Body of pancreas (tissue), 4 donors: Measurements from ENCODE around the gene MAPT. TPM values are rescaled to one million over a fixed set of nuclear protein-coding genes. Genes with fewer than 3 reads are reported as not detected.

Source experiments
- ATAC-seq: fragments of 150-250 bp; one replicate; pipeline ENCODE4 v1.9.1; 2016
- DNase-seq, 4 donors: peaks; one replicate each; pipeline ENCODE4 v3.0.0-alpha.2; 2019
- H3K27ac ChIP-seq, 4 donors: fragments of 200-600 bp; sonication (generic); 1 replicate in 3 of 4; 2 replicates in 1 of 4; pipeline versions ENCODE4 v1.5.1 to v1.6.1; 2016 to 2019; ENCODE audit warnings: mild to moderate bottlenecking in 1 of 4, mixed read lengths in 1 of 4, moderate library complexity in 1 of 4
- H3K27me3 ChIP-seq, 2 donors: fragments of 200-600 bp; sonication (generic); one replicate each; pipeline ENCODE4 v1.6.0; 2016; ENCODE audit warnings: mild to moderate bottlenecking in 1 of 2
- H3K36me3 ChIP-seq, 2 donors: fragments of 200-600 bp; sonication (generic); replicated peaks in 1 of 2; 2 replicates each; pipeline ENCODE4 v1.5.1; 2016; ENCODE audit warnings: low read depth in 2 of 2; ENCODE audit not compliant: insufficient read depth in 1 of 2
- H3K4me1 ChIP-seq: fragments of 200-600 bp; sonication (generic); one replicate; pipeline ENCODE4 v1.6.0; 2016
- H3K4me3 ChIP-seq, 2 donors: fragments of 200-600 bp; sonication (generic); 1 replicate in 1 of 2; 2 replicates in 1 of 2; pipeline ENCODE4 v1.5.1; 2016 to 2019
- H3K9me3 ChIP-seq, 3 donors: fragments of 200-600 bp; sonication (generic); 1 replicate in 2 of 3; 2 replicates in 1 of 3; pipeline ENCODE4 v1.5.1; 2016
- POLR2A ChIP-seq, 3 donors: fragments of 450-650 bp; IDR thresholded peaks; one replicate each; pipeline ENCODE4 v1.6.1; 2016; ENCODE audit warnings: antibody characterized with exemption in 3 of 3, mild to moderate bottlenecking in 2 of 3
- WGBS, 2 donors: methylation state at CpG; one replicate each; pipeline ENCODE4 v1.1.5; 2017; 5-methylcytosine and 5-hydroxymethylcytosine counted together
- intact Hi-C: fragments of 100-400 bp; cut with DNase I; formaldehyde crosslinking; loops from one replicate; pipeline ENCODE4 v1.15.1; 2023
- total RNA-seq, 2 donors: library from RNA; depleted of rRNA; stranded (reverse); fragments of >200 nt; gene quantifications; one replicate each; pipeline ENCODE4 v1.1.0, GENCODE V29; 2016
- TF ChIP-seq, protein P1 (sequence below), 7 experiments: fragments of 450-650 bp in 4 of 7; fragments of 200-600 bp in 3 of 7; sonication (generic) in 3 of 7; IDR thresholded peaks; one replicate each; pipeline ENCODE4 v1.5.1; 2016 to 2019; ENCODE audit warnings: antibody characterized with exemption in 7 of 7

The MAPT gene
- total RNA-seq, 2 donors from 2014 or later, result 1.6 to 2.3 TPM

GRCh38 chr17:45849536-45849990 is 44.8 kb upstream of the MAPT start:
- Histone ChIP-seq H3K27me3 (no peaks in the 10 kb centered on the region), H3K36me3 (no peaks in the 10 kb centered on the region), H3K4me1 (no peaks in the 10 kb centered on the region), H3K4me3 (no peak overlapping the region), H3K27ac (no peak overlapping the region), H3K9me3 (no peaks in the 10 kb centered on the region)
- intact Hi-C loops, result no loop called here
- ATAC-seq (no peak), DNase-seq (no peak)
- WGBS, 2 donors, result 72 to 76% methylated on average over 5 to 7 of the region's 7 CpGs
- TF ChIP-seq POLR2A (IDR thresholded peaks at IDR 0.05), result no peak
- TF ChIP-seq, protein P1, sequence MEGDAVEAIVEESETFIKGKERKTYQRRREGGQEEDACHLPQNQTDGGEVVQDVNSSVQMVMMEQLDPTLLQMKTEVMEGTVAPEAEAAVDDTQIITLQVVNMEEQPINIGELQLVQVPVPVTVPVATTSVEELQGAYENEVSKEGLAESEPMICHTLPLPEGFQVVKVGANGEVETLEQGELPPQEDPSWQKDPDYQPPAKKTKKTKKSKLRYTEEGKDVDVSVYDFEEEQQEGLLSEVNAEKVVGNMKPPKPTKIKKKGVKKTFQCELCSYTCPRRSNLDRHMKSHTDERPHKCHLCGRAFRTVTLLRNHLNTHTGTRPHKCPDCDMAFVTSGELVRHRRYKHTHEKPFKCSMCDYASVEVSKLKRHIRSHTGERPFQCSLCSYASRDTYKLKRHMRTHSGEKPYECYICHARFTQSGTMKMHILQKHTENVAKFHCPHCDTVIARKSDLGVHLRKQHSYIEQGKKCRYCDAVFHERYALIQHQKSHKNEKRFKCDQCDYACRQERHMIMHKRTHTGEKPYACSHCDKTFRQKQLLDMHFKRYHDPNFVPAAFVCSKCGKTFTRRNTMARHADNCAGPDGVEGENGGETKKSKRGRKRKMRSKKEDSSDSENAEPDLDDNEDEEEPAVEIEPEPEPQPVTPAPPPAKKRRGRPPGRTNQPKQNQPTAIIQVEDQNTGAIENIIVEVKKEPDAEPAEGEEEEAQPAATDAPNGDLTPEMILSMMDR (IDR thresholded peaks at IDR 0.05), result no peak

DNA sequence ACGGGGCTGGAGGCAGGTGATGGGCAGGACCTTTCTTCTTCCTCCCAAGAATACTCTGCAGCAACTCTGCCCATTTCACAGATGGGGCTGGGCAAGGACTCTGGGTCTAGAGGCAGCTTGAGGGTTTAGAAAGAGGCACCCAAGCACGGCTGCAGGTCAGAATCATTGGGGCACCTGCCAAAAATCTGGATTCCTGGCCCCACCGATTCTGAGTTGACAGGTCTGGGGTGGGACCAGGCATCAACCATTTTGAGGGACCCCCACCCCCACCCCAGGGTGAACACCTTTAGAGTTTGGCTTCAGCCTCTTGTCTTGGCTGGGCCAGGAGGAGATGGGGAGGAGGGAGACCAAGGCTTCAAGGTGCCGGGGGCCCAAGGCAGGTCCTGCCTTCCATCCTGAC is 44.3 kb upstream of the MAPT start:
- DNase-seq (no peak), ATAC-seq (no peak)
- no peaks in the 10 kb centered on the region for H3K27me3 ChIP-seq
- H3K27ac ChIP-seq, result no peak overlapping the region
- no peaks in the 10 kb centered on the region for H3K4me1 ChIP-seq
- H3K4me3 ChIP-seq, result no peak overlapping the region
- 80 to 81% methylated on average over 1 to 4 of the region's 4 CpGs for WGBS, 2 donors
- no peaks in the 10 kb centered on the region for H3K36me3 ChIP-seq
- H3K9me3 ChIP-seq, result no peaks in the 10 kb centered on the region
- TF ChIP-seq POLR2A (IDR thresholded peaks at IDR 0.05), result no peak
- intact Hi-C loops, result no loop called here

- Histone ChIP-seq H3K27me3 (no peaks in the 10 kb centered on the region), H3K36me3 (no peaks in the 10 kb centered on the region), H3K4me3 (no peak overlapping the region), H3K27ac (no peak overlapping the region), H3K9me3 (no peaks in the 10 kb centered on the region), H3K4me1 (no peaks in the 10 kb centered on the region)
- DNase-seq, result no peak
- intact Hi-C loops, result no loop called here
- 89% methylated on average over 5 of the region's 5 CpGs for WGBS, 2 donors
- ATAC-seq, result no peak
- TF ChIP-seq, protein P1 (IDR thresholded peaks at IDR 0.05), result no peak
- no peak for TF ChIP-seq POLR2A (IDR thresholded peaks at IDR 0.05)
These were observed 43.9 kb upstream of the MAPT start for GRCh38 chr17:45850468-45850867.

- H3K4me1 ChIP-seq, result no peaks in the 10 kb centered on the region
- H3K27ac ChIP-seq, result no peak overlapping the region
- H3K9me3 ChIP-seq, result no peaks in the 10 kb centered on the region
- TF ChIP-seq POLR2A (IDR thresholded peaks at IDR 0.05), result no peak
- TF ChIP-seq, protein P1 (IDR thresholded peaks at IDR 0.05), result no peak
- H3K36me3 ChIP-seq, result no peaks in the 10 kb centered on the region
- DNase-seq (no peak), ATAC-seq (no peak)
- intact Hi-C loops, result no loop called here
- no peak overlapping the region for H3K4me3 ChIP-seq
- no peaks in the 10 kb centered on the region for H3K27me3 ChIP-seq
- WGBS, 2 donors, result 71 to 80% methylated on average over 6 of the region's 6 CpGs
These were observed 43.3 kb upstream of the MAPT start for GRCh38 chr17:45851022-45851421.

DNA sequence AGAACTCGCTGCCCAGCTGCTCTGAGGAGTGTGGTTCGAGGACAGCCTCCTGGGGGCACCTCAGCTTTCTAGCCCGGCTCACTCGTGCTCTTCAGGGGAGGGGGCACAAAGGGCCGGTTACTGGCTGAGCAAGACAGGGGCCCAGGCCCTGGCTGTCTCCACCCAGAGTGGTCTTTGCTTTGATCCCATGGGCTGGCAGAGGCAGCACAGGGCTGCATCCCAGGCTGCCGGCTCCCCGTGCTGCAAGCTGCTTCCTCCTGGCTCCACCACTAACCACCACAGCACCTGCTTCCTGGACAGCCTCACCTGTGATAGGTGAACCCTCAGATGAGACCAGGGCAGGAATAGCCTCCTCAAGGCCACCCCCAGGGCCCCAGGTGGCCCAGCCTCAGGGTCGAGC is 42.9 kb upstream of the MAPT start:
- Histone ChIP-seq H3K9me3 (no peaks in the 10 kb centered on the region), H3K27ac (no peak overlapping the region), H3K4me3 (no peak overlapping the region), H3K27me3 (no peaks in the 10 kb centered on the region), H3K36me3 (no peaks in the 10 kb centered on the region), H3K4me1 (no peaks in the 10 kb centered on the region)
- intact Hi-C loops, result no loop called here
- DNase-seq (no peak), ATAC-seq (no peak)
- WGBS, 2 donors, result 26 to 37% methylated on average over 3 to 8 of the region's 8 CpGs
- TF ChIP-seq POLR2A (IDR thresholded peaks at IDR 0.05), result no peak
- TF ChIP-seq, protein P1 (IDR thresholded peaks at IDR 0.05), result no peak
